Left ventricle myocardium inferior (tissue), 1 donor: Measurements from ENCODE around the gene SLC35A3. TPM values are rescaled to one million over a fixed set of nuclear protein-coding genes. Genes with fewer than 3 reads are reported as not detected.

Source experiments
- DNase-seq: peaks from one replicate; pipeline ENCODE4 v3.0.0-alpha.2; 2020
- H3K27ac ChIP-seq: fragments of 200-600 bp; replicated peaks from 2 replicates; pipeline ENCODE4 v1.8.0; 2021
- H3K27me3 ChIP-seq: fragments of 200-600 bp; 2 replicates; pipeline ENCODE4 v1.8.0; 2021; ENCODE audit warnings: low read depth
- H3K36me3 ChIP-seq: fragments of 200-600 bp; 2 replicates; pipeline ENCODE4 v1.8.0; 2021
- H3K4me1 ChIP-seq: fragments of 200-600 bp; 2 replicates; pipeline ENCODE4 v1.8.0; 2021
- H3K4me3 ChIP-seq: fragments of 200-600 bp; 2 replicates; pipeline ENCODE4 v1.8.0; 2021; ENCODE audit warnings: mild to moderate bottlenecking, moderate library complexity
- H3K9me3 ChIP-seq: fragments of 200-600 bp; replicated peaks from 2 replicates; pipeline ENCODE4 v1.8.0; 2021
- intact Hi-C: fragments of 100-400 bp; cut with micrococcal nuclease; formaldehyde crosslinking; loops from one replicate; pipeline ENCODE4 v1.11.0; 2022
- total RNA-seq: library from RNA; stranded (reverse); fragmentation: NEBNext Ultra II Directional; extraction: Animal tissue kit (Norgen Biotek cat#: 25700); gene quantifications from one replicate; pipeline ENCODE4 v1.2.1, GENCODE V29; 2021
- TF ChIP-seq, protein P1 (sequence below): fragments of 200-600 bp; IDR thresholded peaks from 2 replicates; pipeline ENCODE4 v1.8.0; 2021; ENCODE audit warnings: antibody characterized with exemption, mild to moderate bottlenecking, borderline replicate concordance
- donor health status: DM: no; HTN: yes; CAD: no; lungs with severe emphysema.

The SLC35A3 gene
- total RNA-seq, 1 donor from 2014 or later = 7.7 TPM

DNA sequence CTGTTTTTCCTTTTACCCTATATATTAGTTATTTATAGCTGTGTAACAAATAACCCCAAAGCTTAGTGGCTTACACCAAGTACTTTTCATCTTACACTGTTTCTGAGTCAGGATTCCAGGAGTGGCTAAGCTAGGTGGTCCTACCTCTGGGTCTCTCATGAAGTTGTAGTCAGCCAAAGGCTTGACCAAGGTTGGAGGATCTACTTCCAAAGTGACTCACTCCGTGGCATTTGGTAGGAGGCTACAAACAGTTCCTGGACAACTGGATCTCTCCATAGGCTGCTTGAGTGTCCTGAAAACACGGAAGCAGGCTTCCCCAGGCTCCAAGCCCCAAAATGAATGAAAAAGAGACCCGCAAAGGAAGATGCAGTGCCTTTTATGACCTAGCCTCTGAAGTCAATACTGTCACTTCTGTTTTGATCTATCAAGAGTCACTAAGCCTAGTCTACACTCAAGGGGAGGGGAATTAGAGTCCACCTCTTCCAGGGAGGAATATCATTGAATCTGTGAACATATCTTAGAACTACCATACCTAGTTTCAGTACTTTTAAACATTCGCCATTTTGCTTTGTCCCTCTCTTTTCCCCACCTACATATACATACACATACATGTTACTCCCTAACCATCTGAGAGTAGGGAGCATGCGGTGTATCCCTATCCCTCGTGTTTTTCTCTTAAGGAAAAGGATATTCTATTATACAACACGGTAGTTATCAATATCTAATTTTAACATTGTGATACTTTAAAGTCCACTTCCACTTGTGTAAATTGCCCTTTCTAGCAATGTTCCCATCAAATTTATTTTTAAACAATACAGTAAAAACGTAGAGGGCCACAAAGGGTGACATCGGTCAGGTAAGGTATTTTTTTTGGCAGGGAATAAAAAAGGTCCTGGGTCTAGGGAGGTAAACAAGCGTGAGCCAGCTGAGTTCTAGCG, 67.2 kb downstream of the SLC35A3 start:
- no peaks in the 10 kb centered on the region for H3K27me3 ChIP-seq
- DNase-seq = no peak
- intact Hi-C loops = no loop called here
- peak overlapping the region; percentile 97 for H3K27ac ChIP-seq
- no peaks in the 10 kb centered on the region for H3K36me3 ChIP-seq
- H3K4me3 ChIP-seq = peak overlapping the region; percentile 97
- H3K9me3 ChIP-seq = no peaks in the 10 kb centered on the region
- TF ChIP-seq, protein P1, sequence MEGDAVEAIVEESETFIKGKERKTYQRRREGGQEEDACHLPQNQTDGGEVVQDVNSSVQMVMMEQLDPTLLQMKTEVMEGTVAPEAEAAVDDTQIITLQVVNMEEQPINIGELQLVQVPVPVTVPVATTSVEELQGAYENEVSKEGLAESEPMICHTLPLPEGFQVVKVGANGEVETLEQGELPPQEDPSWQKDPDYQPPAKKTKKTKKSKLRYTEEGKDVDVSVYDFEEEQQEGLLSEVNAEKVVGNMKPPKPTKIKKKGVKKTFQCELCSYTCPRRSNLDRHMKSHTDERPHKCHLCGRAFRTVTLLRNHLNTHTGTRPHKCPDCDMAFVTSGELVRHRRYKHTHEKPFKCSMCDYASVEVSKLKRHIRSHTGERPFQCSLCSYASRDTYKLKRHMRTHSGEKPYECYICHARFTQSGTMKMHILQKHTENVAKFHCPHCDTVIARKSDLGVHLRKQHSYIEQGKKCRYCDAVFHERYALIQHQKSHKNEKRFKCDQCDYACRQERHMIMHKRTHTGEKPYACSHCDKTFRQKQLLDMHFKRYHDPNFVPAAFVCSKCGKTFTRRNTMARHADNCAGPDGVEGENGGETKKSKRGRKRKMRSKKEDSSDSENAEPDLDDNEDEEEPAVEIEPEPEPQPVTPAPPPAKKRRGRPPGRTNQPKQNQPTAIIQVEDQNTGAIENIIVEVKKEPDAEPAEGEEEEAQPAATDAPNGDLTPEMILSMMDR = no peak
- peaks cover 52% of the 10 kb centered on the region for H3K4me1 ChIP-seq

DNA sequence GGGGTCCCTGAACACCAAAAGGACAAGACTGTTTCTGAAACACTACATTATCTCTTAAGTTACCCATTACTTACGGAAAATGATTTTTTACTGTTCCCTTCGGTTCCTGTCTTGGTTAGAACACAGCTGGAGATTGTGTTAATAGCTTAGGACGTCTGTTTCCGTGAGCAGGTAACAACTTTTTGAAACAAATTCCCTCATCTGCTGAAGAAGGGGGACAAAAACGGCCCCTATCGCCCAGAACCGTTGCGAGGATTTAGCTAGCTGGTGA, 67.8 kb downstream of the SLC35A3 start:
- TF ChIP-seq, protein P1 = no peak
- H3K9me3 ChIP-seq = no peaks in the 10 kb centered on the region
- peaks cover 58% of the 10 kb centered on the region for H3K4me1 ChIP-seq
- DNase-seq = no peak
- H3K27me3 ChIP-seq = no peaks in the 10 kb centered on the region
- no peaks in the 10 kb centered on the region for H3K36me3 ChIP-seq
- intact Hi-C loops = no loop called here
- H3K27ac ChIP-seq = peak overlapping the region; percentile 97
- H3K4me3 ChIP-seq = peak overlapping the region; percentile 97

DNA sequence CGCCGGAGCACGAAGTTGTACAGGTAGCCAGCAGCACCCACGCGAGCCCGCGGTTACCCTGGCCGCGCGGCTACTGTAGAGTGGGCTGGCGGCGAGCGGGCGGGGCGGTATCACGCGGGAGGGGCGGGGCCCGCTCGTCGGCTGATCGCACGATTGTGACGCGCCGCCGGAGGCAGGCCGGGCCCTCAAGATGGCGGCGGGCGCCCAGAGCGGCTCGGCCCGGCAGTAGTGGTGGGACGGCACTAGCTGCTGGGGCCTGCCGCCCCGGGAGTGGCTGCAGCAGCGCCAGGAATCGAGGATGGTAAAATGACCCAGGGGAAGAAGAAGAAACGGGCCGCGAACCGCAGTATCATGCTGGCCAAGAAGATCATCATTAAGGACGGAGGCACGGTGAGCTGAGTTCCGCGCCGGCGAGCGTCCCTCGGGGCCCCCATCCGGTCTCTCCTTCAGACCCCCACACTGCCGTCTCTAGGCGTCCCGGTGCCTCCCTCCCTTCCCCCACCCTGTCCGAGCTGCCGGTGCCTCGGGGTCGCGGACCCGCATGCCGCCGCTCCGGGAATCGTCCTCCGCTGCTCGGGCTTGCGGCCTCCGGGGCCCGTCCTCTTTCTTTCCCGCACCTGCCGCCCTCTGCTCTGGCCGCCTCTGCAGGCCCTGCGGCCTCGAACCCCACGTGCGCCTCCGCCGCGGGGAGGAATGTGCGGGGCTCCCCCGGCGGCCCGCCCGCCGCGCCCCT, 68.3 kb downstream of the SLC35A3 start:
- Histone ChIP-seq H3K36me3 (no peaks in the 10 kb centered on the region), H3K27ac (peak overlapping the region; percentile 97), H3K4me3 (peak overlapping the region; percentile 97), H3K27me3 (no peaks in the 10 kb centered on the region), H3K4me1 (peaks cover 60% of the 10 kb centered on the region), H3K9me3 (no peaks in the 10 kb centered on the region)
- DNase-seq = peak; percentile 92
- intact Hi-C loops = no loop called here
- TF ChIP-seq, protein P1 = no peak

DNA sequence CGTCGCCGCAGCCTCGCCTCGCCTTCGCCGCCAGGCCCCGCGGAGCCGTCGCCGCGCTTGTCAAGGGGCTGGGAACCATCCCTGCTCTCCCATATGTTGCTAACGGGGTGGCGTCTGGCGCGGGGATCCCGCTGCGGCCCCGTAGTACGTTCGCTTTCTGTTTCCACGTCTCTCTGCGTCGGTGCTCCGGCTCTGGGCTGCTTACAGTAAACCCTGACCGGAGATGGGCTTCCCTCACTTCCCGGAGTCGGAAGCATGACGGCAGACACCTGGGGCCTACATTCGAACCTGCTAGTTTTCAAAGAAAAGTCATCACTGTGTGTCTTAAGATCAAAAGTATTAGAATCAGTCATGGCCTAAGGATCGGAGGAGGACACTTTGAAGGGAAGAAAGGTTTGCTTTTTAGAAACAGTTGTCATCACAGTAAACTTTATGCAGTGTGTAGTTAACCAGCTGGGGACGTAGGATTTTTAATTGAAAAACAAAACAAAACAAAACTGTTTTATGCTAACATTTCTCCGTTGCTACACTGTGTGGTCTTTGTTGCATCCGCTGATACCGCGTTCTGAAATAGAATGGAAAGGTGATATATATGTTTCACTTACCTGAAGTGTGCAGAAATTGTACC, 69.0 kb downstream of the SLC35A3 start:
- H3K27me3 ChIP-seq = no peaks in the 10 kb centered on the region
- intact Hi-C loops = no loop called here
- peak; percentile 53 for DNase-seq
- no peaks in the 10 kb centered on the region for H3K36me3 ChIP-seq
- peaks cover 60% of the 10 kb centered on the region for H3K4me1 ChIP-seq
- H3K27ac ChIP-seq = peak overlapping the region; percentile 97
- TF ChIP-seq, protein P1 = no peak
- no peaks in the 10 kb centered on the region for H3K9me3 ChIP-seq
- H3K4me3 ChIP-seq = peak overlapping the region; percentile 97

DNA sequence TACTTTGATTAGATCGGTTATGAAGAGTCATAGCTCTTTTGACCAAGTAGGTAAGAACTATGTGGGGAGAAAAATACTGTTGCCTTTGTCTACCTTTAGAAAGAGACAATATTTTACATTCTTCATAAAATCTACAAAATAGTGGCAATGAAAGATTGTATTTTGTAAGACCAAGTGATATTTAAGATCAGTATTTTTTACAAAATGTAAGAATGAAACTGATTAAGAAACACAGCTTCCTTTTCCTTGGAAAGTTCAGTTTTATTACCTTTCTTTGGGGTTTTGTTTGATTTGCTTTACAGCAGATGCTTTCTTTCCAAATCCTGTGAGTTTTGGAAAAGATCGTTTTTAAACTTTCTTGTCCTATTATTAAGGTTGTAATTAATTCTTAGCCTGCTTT, 69.8 kb downstream of the SLC35A3 start:
- peak overlapping the region; percentile 97 for H3K27ac ChIP-seq
- H3K36me3 ChIP-seq = no peaks in the 10 kb centered on the region
- H3K27me3 ChIP-seq = no peaks in the 10 kb centered on the region
- H3K9me3 ChIP-seq = peaks cover 2% of the 10 kb centered on the region
- peak overlapping the region; percentile 97 for H3K4me3 ChIP-seq
- TF ChIP-seq, protein P1 = no peak
- intact Hi-C loops = no loop called here
- peaks cover 60% of the 10 kb centered on the region for H3K4me1 ChIP-seq
- no peak for DNase-seq
